Astrocyte (in vitro differentiated cells and primary cell): ENCODE data around the gene GMPR.

Experiments
- CTCF ChIP-seq: IDR thresholded peaks from 2 replicates; pipeline ENCODE4 v1.5.1; 2011; ENCODE audit warnings: low read depth, mild to moderate bottlenecking, inconsistent platforms, low read length, moderate library complexity; ENCODE audit not compliant: insufficient read depth
- EZH2 ChIP-seq: IDR thresholded peaks from 2 replicates; pipeline ENCODE4 v1.6.1; 2012; ENCODE audit warnings: mild to moderate bottlenecking, low read length, inconsistent platforms; ENCODE audit not compliant: insufficient read depth

- TF ChIP-seq CTCF (no peak), EZH2 (no peak)
These were observed 98.5 kb downstream of the GMPR start for GRCh38 chr6:16336911-16337294.
